GM19328 (cell line): ENCODE results near the gene TPCN1.

Experiments used
- ATAC-seq: cut with Tn5 transposase; IDR thresholded peaks from one replicate; pipeline ENCODE4 v1.9.1; 2021; ENCODE audit warnings: mild to moderate bottlenecking, moderate library complexity; ENCODE audit not compliant: unreplicated experiment

Gene TPCN1

GRCh38 chr12:113301811-113302210 lies 80.5 kb downstream of the TPCN1 start:
- ATAC-seq, result no peak

DNA sequence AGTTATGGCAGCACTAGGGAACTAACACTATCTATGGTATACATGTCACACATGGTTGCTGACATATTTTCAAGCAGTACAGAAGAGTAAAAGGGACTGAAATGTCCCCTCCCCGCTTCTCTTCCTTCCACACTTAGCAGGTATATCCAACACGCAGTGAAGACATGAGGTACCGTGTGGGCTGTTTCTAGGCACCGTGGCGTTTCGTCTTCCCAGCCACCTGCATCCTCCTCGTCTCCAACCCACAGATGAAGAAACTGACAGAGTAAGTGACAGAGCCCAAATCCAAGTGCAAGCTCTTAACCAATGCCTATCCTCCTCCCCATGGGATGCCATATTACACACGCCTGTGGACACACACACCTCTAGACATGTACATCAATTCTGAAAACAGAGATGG lies 81.2 kb downstream of the TPCN1 start:
- ATAC-seq, result no peak

DNA sequence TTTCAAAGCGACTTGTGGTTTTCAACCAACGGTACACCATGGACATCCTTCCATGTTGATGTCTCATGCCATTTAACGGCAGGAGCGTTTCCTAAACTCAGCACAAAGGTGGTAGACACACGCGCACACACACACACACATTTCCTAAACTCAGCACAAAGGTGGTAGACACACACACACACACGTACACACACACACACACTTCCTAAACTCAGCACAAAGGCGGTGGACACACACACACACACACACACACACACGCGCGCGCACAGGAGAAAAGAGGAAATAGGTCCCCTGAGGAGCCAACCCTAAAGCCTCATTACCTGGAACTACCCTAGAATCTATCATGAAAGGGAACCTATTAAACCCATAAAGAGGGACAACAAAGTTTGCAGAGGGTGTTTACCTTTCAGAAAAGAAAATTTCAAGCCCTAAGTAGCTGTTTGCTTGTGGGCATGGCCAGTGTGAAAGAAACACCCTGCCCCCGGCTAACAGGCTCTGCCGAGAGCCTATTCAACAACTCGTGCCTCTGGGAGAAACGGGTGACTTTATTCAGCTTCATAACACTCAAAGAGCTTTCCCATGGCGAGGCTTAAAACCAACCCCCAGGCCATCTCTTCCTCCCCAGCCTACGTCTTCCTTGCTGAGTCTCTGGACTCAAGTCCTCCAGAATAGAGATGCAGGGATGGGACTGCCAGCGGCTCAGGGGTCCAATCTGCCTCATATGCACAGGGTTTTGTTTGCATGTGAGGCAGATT lies 81.8 kb downstream of the TPCN1 start:
- ATAC-seq, result no peak

GRCh38 chr12:113305281-113305856 lies 84.1 kb downstream of the TPCN1 start:
- no peak for ATAC-seq

DNA sequence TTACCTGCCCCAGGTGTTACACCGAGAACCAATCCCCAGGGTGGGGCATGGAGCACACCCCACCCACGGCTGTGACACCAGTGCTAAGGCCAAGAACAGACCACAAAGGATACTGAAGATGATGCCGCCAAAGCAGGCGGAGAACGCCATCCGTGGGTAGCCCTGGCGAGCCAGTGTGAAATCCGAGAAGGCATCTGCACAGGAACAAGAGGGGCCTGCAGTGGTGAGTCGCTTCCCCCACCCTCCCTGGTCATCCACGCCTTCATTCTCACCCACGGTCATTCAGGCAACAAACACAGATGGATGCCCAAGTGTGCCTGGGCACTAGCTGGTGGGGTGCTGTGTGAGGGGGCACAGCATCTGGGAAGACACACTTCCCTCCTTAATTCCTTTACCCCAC lies 85.1 kb downstream of the TPCN1 start:
- ATAC-seq, result no peak

DNA sequence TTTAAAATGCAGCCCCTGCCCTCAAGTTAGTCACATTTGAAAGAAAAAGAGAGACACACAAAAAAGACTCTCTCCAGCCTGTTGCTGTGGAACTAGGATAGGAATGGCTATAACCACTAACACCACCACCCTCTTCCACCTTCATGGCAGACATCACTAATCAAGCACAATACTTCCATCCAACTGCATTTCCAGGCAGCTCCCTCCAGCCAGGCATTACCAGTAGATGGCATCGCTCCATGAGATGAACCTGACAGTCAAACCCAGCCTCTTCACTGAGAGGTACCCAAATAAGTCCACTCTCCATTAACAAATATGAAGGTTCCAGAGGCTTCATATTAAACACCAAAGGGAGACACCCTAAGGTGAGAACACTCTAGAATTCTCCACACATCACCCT lies 89.2 kb downstream of the TPCN1 start:
- no peak for ATAC-seq

DNA sequence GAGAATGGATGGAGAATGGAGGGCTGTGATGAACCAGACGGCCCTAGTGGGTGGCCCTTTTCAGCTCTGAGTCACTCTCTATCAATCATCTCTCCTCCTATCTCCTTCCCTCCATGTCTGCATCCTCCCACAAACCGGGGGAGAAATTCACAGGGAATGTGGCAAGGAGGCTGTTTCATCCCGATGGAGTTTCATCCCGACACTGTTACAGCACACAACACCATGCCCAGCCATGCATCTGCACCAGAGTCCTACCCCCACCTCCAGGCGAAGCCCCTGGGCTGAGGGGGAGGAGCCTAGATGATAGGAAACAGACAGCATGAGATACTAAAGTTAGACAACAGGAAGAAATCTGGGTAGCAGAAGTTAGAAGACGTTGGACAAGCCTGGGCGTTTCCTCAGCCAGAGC lies 92.9 kb downstream of the TPCN1 start:
- ATAC-seq, result no peak

DNA sequence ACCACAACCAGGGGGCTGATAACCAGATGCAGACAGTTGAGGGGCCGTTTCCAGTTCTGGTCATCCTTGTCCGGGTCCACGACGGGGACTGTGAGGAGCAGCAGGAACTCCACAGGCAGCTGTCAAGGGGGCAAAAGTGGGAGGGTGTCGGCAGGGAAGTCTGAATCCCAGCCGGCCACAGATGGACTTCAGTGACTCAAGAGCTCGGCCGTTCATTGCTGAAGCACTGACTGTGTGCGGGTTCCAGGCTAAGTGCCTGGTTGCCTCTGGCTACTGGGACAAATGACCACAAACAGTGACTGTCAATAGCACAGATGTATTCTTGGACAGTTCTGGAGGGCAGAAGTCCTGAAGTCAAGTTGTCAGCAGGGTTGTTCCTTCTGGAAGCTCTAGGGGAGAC lies 94.1 kb downstream of the TPCN1 start:
- ATAC-seq, result no peak

DNA sequence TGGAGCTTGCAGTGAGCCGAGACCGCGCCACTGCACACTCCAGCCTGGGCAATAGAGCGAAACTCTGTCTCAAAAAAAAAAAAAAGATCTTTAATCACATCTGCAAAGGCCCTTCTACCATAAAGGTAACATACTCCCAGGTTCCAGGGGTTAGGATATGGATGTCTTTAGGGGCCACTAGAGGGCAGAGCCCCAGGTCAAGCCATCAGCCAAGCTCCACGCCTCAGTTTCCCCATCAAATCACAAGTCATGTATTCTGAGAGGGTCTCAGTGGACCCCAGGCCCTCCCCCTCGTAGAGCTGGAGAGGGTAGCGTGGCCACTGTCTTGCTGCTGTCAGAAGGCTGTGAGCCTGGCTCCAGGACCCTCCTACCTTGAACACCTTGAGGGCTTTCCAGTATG lies 94.9 kb downstream of the TPCN1 start:
- no peak for ATAC-seq

GRCh38 chr12:113317122-113317521 lies 95.9 kb downstream of the TPCN1 start:
- ATAC-seq, result no peak

- ATAC-seq, result no peak
These were observed 96.9 kb downstream of the TPCN1 start for GRCh38 chr12:113318046-113318656.

DNA sequence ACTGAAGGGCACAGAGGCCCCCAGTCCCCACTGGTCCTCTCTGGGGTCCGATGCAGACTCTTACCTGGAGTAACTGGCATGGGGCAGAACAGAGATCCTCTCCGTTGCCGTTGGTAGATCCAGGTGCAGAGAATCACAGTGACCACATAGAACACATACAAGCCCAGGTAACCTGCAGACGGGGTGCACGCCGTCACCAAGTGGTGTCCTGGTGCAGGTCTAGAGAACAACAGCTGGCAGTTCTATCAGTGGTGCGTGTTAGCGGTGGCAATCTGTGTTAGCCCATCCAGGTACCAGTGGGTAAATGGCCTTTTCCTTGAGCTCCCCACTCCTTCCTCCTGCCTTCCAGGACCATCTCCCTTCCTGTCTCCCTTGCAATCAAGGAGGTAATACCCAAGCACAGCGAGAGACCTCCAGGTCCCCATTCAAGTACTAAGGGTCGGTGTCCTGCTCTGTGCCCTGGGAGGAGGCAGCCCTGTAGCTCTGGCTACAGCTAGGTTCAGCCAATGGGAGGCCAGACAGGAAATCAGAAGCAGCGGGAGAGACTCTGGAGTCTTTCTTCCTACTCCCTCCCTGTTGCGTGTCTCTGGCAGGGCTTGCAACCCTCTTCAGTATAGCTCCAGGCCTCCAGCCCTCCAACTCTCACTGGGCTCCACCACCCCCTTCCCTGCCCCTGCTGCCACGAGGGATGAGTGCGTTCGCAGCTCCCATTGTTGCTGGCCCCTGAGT lies 97.8 kb downstream of the TPCN1 start:
- no peak for ATAC-seq

GRCh38 chr12:113320401-113320800 lies 99.1 kb downstream of the TPCN1 start:
- no peak for ATAC-seq

DNA sequence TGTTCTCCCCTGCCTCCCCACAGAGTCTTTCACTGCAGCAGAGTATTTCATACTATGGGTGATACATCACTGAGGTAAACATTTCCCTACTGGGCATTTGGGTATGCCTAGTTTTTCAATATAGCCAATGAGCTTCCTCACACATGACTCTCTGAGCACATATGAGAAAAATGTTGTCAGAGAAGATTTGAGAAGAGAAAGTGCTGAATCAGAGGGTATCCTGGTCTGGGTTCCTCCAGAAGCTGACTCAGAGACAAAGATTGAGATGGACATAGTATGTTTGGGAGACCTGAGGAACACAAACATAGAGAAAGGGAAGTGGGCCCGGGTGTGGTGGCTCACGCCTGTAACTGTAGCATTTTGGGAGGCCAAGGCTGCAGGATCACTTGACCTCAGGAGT lies 101.1 kb downstream of the TPCN1 start:
- ATAC-seq, result no peak

DNA sequence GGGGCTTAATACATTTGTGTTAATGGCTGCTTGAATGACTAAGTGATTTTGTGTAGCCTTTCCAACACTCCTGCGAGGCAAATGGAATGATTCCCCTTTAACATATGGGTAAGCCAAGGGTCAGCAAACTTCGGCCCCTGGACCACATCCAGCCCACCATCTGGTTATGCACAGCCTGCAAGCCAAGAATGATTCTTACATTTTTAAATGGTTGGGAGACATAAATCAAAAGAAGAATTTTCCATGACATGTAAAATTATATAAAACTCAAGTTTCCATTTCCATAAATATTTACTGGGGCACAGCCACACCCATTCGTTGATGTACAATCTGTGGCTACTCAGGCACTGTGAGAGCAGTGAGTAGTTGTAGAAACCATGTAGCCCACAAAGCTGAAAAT lies 104.7 kb downstream of the TPCN1 start:
- ATAC-seq, result no peak

- no peak for ATAC-seq
These were observed 105.6 kb downstream of the TPCN1 start for GRCh38 chr12:113326775-113327395.

- ATAC-seq, result no peak
These were observed 107.2 kb downstream of the TPCN1 start for GRCh38 chr12:113328368-113328889.

- no peak for ATAC-seq
These were observed 107.9 kb downstream of the TPCN1 start for GRCh38 chr12:113329022-113329790.

- ATAC-seq, result no peak
These were observed 108.6 kb downstream of the TPCN1 start for GRCh38 chr12:113329791-113330417.

- no peak for ATAC-seq
These were observed 109.2 kb downstream of the TPCN1 start for GRCh38 chr12:113330505-113330904.
